Spleen (tissue), 11 donors: ENCODE data around the gene SEPTIN1. TPM values are rescaled to one million over a fixed set of nuclear protein-coding genes. Genes with fewer than 3 reads are reported as not detected.

Source experiments
- DNase-seq: peaks from one replicate; pipeline ENCODE4 v3.0.0-alpha.2; 2020
- H3K27ac ChIP-seq, 8 donors: fragments of 200-600 bp; sonication (generic) in 7 of 8; 1 replicate in 4 of 8; 2 replicates in 4 of 8; pipeline versions ENCODE4 v1.5.0 to v1.8.0; 2016 to 2021; ENCODE audit warnings: inconsistent platforms in 4 of 8, mild to moderate bottlenecking in 4 of 8, moderate library complexity in 1 of 8
- H3K27me3 ChIP-seq, 7 donors: fragments of 200-600 bp; sonication (generic) in 6 of 7; replicated peaks in 1 of 7; 1 replicate in 4 of 7; 2 replicates in 3 of 7; pipeline versions ENCODE4 v1.5.0 to v1.8.0; 2016 to 2021; ENCODE audit warnings: inconsistent platforms in 3 of 7, mild to moderate bottlenecking in 1 of 7
- H3K36me3 ChIP-seq, 6 donors: fragments of 200-600 bp; sonication (generic) in 5 of 6; 1 replicate in 4 of 6; 2 replicates in 2 of 6; pipeline versions ENCODE4 v1.5.0 to v1.8.0; 2016 to 2021; ENCODE audit warnings: inconsistent platforms in 2 of 6
- H3K4me1 ChIP-seq, 6 donors: fragments of 200-600 bp; sonication (generic) in 5 of 6; 1 replicate in 3 of 6; 2 replicates in 3 of 6; pipeline versions ENCODE4 v1.5.0 to v1.8.0; 2016 to 2021; ENCODE audit warnings: inconsistent platforms in 3 of 6
- H3K4me3 ChIP-seq, 8 donors: fragments of 200-600 bp; sonication (generic) in 7 of 8; 1 replicate in 4 of 8; 2 replicates in 4 of 8; pipeline versions ENCODE4 v1.5.0 to v1.8.0; 2016 to 2021; ENCODE audit warnings: inconsistent platforms in 4 of 8, mild to moderate bottlenecking in 4 of 8, moderate library complexity in 2 of 8
- H3K9me3 ChIP-seq, 8 donors: fragments of 200-600 bp; sonication (generic) in 7 of 8; 1 replicate in 4 of 8; 2 replicates in 4 of 8; pipeline versions ENCODE4 v1.5.0 to v1.8.0; 2016 to 2021; ENCODE audit warnings: inconsistent platforms in 4 of 8
- CTCF ChIP-seq, 11 experiments: fragments of 200-600 bp in 7 of 11; fragments of 450-650 bp in 4 of 11; sonication (generic) in 4 of 11; IDR thresholded peaks in 8 of 11; conservative IDR thresholded peaks in 3 of 11; 1 replicate in 7 of 11; 2 replicates in 4 of 11; pipeline versions ENCODE4 v1.4.0 to v1.8.0; 2016 to 2021; ENCODE audit warnings: antibody characterized with exemption in 11 of 11, inconsistent platforms in 4 of 11, mild to moderate bottlenecking in 1 of 11
- POLR2A ChIP-seq, 3 donors: fragments of 450-650 bp; IDR thresholded peaks; one replicate each; pipeline ENCODE4 v1.5.1; 2017; ENCODE audit warnings: antibody characterized with exemption in 3 of 3, mild to moderate bottlenecking in 1 of 3
- POLR2AphosphoS5 ChIP-seq, 3 donors: sonication (generic); formaldehyde crosslinking; IDR thresholded peaks; one replicate each; pipeline ENCODE4 v1.5.1; 2017; ENCODE audit warnings: antibody characterized with exemption in 3 of 3
- WGBS, 5 donors: extraction: QIAGEN DNeasy Blood & Tissue Kit in 3 of 5; methylation state at CpG; one replicate each; pipeline versions ENCODE4 v1.1.5 to v1.1.7; 2013 to 2018; 5-methylcytosine and 5-hydroxymethylcytosine counted together
- intact Hi-C: fragments of 100-400 bp; cut with DNase I; formaldehyde crosslinking; loops from one replicate; pipeline ENCODE4 v1.15.0; 2023; ENCODE audit warnings: low total_unique reads
- polyA plus RNA-seq, 3 donors: library from polyadenylated mRNA; stranded (reverse); fragments of 200-250 nt; gene quantifications; one replicate each; pipeline ENCODE4 v1.2.1, GENCODE V29; 2013
- total RNA-seq, 7 donors: library from RNA; depleted of rRNA in 3 of 7; stranded (reverse); fragments of >200 nt in 3 of 7; fragmentation: NEBNext Ultra II Directional in 4 of 7; extraction: Animal tissue kit (Norgen Biotek cat#: 25700) in 4 of 7; gene quantifications; one replicate each; pipeline versions ENCODE4 v1.1.0 to v1.2.1, GENCODE V29; 2016 to 2021
- donor health status: healthy with polysubstance abuse.
- donor health status: DM: no; HTN: no; CAD: no; lungs with moderate emphysema.
- donor health status: DM: no; HTN: no; CAD: no.
- donor health status: Bipolar disorder and iron deficiency.
- donor health status: healthy.
- donor health status: DM: no; HTN: no; CAD: no.
- donor health status: DM: yes; HTN: yes; CAD: no.

The SEPTIN1 gene
- total and polyA plus RNA-seq, 10 donors = 38.5 to 199 (median 84.2) TPM

- 74 to 88% (median 77%) methylated on average over 11 to 12 of the region's 12 CpGs for WGBS, 5 donors
- DNase-seq = peak; percentile 79
- peaks cover 19 to 62% (median 45%) of the 10 kb centered on the region in 6 donors for H3K4me1 ChIP-seq
- H3K4me3 ChIP-seq = peak overlapping the region in 4 of 8 donors; percentile 85 to 98 (median 89)
- H3K27ac ChIP-seq = peak overlapping the region; percentile 85 to 98 (median 94)
- no peaks in the 10 kb centered on the region for H3K9me3 ChIP-seq
- intact Hi-C loops = no loop called here
- H3K27me3 ChIP-seq = no peaks in the 10 kb centered on the region
- TF ChIP-seq POLR2A (IDR thresholded peaks at IDR 0.05) (no peak), POLR2AphosphoS5 (IDR thresholded peaks at IDR 0.05) (peak in 1 of 3 donors; percentile 6)
- peaks cover 0 to 77% (median 63%) of the 10 kb centered on the region in 6 donors for H3K36me3 ChIP-seq
These were observed 25.8 kb downstream of the SEPTIN1 start for GRCh38 chr16:30356401-30357084.

- Histone ChIP-seq H3K36me3 (peaks cover 0 to 77% (median 64%) of the 10 kb centered on the region in 6 donors), H3K27ac (peak overlapping the region; percentile 85 to 98 (median 94)), H3K4me3 (peak overlapping the region; percentile 75 to 98 (median 86)), H3K9me3 (no peaks in the 10 kb centered on the region), H3K27me3 (no peaks in the 10 kb centered on the region), H3K4me1 (peaks cover 19 to 68% (median 48%) of the 10 kb centered on the region in 6 donors)
- no peak for TF ChIP-seq POLR2A (IDR thresholded peaks at IDR 0.05)
- no peak for TF ChIP-seq CTCF (IDR thresholded peaks at IDR 0.05 in 8 of 11, conservative IDR thresholded peaks at IDR 0.05 in 3 of 11)
- TF ChIP-seq POLR2AphosphoS5 (IDR thresholded peaks at IDR 0.05) = no peak
- peak; percentile 79 for DNase-seq
- 34 to 63% (median 52%) methylated on average over 2 to 7 of the region's 7 CpGs for WGBS, 5 donors
- intact Hi-C loops = no loop called here
These were observed 26.4 kb downstream of the SEPTIN1 start for GRCh38 chr16:30355954-30356308.

DNA sequence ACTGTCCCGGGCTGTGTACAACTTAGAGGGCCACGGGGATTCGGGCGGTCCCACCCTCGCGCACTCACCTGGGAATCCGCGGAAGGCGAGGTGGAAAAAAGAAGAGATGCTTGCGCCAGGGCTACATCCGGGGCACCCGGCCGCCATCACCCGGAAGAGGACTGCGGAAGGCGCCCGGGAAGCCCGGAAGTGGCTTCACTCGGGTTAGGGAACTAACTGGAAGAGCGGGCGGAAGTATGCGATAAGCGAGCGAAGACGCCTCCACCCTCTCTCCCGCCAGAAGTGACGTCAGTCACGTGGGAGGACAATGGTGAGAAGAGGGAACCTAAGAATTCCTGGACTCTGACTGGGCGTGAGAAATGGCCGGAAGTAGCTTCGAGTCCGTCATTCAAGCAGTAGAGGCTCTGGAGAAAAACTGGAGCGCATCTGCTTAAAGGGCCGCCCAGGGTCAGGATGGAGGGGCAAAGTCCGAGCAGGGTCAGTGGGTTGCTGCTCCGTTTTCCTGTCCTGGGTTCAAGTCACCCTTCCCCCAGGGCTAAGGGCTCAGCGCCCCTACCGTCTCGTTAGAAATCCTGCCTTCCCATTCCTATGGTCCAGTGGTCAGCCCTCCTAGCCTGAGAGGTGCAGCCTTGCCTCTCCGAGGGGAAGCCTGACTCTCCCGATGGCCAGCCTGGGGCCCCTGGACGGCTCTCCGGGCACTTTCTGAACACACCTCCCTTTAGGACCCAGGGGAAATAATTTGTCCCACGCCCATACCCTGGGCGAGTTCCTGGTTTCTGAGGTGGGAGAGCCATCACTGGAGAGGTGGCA lies 27.0 kb downstream of the SEPTIN1 start, which contains the start of gene CD2BP2:
TSS of gene CD2BP2 (minus strand) at position 165 of the 810 bp plus-strand sequence. CDS start 627 bp downstream, outside the sequence.
- Histone ChIP-seq H3K36me3 (peaks cover 0 to 77% (median 66%) of the 10 kb centered on the region in 6 donors), H3K4me1 (peaks cover 19 to 74% (median 53%) of the 10 kb centered on the region in 6 donors), H3K27me3 (no peaks in the 10 kb centered on the region), H3K4me3 (peak within 1 kb of the TSS; percentile 75 to 98 (median 86)), H3K9me3 (no peaks in the 10 kb centered on the region), H3K27ac (peak within 1 kb of the TSS; percentile 85 to 98 (median 94))
- 0 to 1% (median 0%) methylated on average over 36 to 45 of the region's 45 CpGs for WGBS, 5 donors
- TF ChIP-seq POLR2A (IDR thresholded peaks at IDR 0.05) = peak in 1 of 3 donors; percentile 29
- peak; percentile 94 to 97 (median 96) for TF ChIP-seq POLR2AphosphoS5 (IDR thresholded peaks at IDR 0.05)
- TF ChIP-seq CTCF (IDR thresholded peaks at IDR 0.05 in 8 of 11, conservative IDR thresholded peaks at IDR 0.05 in 3 of 11) = peak in 1 of 11 experiments; percentile 10
- DNase-seq = peak; percentile 98
- intact Hi-C loops = no loop called here

GRCh38 chr16:30354423-30355143 lies 27.8 kb downstream of the SEPTIN1 start:
- TF ChIP-seq CTCF (IDR thresholded peaks at IDR 0.05 in 8 of 11, conservative IDR thresholded peaks at IDR 0.05 in 3 of 11) = no peak
- intact Hi-C loops = loop anchor here (5.0 kb wide), 1 partner anchor 48 kb away; no protein-coding TSS in a partner anchor
- Histone ChIP-seq H3K4me3 (peak overlapping the region; percentile 75 to 98 (median 86)), H3K27ac (peak overlapping the region; percentile 85 to 98 (median 94)), H3K9me3 (no peaks in the 10 kb centered on the region), H3K36me3 (peaks cover 0 to 77% (median 60%) of the 10 kb centered on the region in 6 donors), H3K4me1 (peaks cover 19 to 81% (median 60%) of the 10 kb centered on the region in 6 donors), H3K27me3 (no peaks in the 10 kb centered on the region)
- WGBS, 5 donors = 1 to 3% (median 2%) methylated on average over 19 to 36 of the region's 36 CpGs
- DNase-seq = peak; percentile 78
